ENCODE measurements around the gene ETV3.

Gene ETV3

DNA sequence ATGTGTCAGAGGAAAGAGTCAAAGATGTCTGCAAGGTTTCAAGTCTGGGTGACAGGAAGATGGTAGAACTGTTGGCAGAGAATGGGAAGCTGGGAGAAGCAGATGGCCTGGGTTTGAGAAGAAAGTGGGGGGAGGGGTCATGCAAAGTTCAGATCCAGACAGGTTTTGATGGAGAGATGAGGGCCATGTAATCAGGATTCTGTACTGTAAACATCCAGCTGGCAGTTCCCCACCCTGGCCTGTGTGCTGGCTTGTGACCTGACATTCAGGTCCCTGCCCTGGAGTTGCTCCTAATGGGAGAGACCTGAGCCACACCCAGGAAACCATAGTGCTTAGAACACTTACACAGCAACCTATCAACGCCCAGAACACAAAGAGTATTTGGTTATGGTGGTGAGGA lies 15.6 kb upstream of the ETV3 start:
- DNase-seq (ENCODE audit: low spot score): no peak
- in situ Hi-C loops (cut with MboI; ENCODE audit: low sequenced_read_pairs, unreplicated experiment): loop anchor here (5.0 kb wide), 1 partner anchor 56 kb away; the partner anchor contains the start of gene ETV3L
- TF ChIP-seq, protein P1, sequence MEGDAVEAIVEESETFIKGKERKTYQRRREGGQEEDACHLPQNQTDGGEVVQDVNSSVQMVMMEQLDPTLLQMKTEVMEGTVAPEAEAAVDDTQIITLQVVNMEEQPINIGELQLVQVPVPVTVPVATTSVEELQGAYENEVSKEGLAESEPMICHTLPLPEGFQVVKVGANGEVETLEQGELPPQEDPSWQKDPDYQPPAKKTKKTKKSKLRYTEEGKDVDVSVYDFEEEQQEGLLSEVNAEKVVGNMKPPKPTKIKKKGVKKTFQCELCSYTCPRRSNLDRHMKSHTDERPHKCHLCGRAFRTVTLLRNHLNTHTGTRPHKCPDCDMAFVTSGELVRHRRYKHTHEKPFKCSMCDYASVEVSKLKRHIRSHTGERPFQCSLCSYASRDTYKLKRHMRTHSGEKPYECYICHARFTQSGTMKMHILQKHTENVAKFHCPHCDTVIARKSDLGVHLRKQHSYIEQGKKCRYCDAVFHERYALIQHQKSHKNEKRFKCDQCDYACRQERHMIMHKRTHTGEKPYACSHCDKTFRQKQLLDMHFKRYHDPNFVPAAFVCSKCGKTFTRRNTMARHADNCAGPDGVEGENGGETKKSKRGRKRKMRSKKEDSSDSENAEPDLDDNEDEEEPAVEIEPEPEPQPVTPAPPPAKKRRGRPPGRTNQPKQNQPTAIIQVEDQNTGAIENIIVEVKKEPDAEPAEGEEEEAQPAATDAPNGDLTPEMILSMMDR (IDR thresholded peaks at IDR 0.05; ENCODE audit: borderline replicate concordance, control extremely low read depth, extremely low read depth, insufficient read depth, missing control alignments): no peak

- DNase-seq (ENCODE audit: low spot score): no peak
- in situ Hi-C loops (cut with MboI; ENCODE audit: low sequenced_read_pairs, unreplicated experiment): loop anchor here (5.0 kb wide), 1 partner anchor 55 kb away; the partner anchor contains the start of gene ETV3L
- TF ChIP-seq, protein P1 (IDR thresholded peaks at IDR 0.05; ENCODE audit: borderline replicate concordance, control extremely low read depth, extremely low read depth, insufficient read depth, missing control alignments): no peak
These were observed 14.3 kb upstream of the ETV3 start for GRCh38 chr1:157152510-157152909.

DNA sequence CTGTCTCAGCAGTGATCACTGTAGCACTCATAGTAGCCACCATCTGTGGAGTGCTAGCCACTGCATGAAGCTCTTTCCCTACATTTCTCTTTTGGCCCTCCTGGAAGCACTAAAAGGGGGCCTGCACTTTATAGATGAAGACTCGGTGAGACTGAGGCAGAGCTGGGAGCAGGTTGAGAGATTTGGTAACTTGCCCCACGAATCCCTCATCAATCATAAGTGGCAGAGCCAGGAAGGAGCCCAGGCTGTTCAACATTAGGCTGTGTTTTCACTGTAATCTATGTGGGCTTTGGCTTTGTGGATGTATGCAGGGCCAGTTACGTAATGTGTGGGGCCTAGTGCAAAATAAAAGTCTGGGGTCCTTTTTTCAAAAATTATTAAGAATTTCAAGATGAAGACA lies 13.3 kb upstream of the ETV3 start:
- no peak for DNase-seq (ENCODE audit: low spot score)
- in situ Hi-C loops (cut with MboI; ENCODE audit: low sequenced_read_pairs, unreplicated experiment): loop anchor here (5.0 kb wide), 1 partner anchor 54 kb away; the partner anchor contains the start of gene ETV3L
- TF ChIP-seq, protein P1 (IDR thresholded peaks at IDR 0.05; ENCODE audit: borderline replicate concordance, control extremely low read depth, extremely low read depth, insufficient read depth, missing control alignments): no peak

DNA sequence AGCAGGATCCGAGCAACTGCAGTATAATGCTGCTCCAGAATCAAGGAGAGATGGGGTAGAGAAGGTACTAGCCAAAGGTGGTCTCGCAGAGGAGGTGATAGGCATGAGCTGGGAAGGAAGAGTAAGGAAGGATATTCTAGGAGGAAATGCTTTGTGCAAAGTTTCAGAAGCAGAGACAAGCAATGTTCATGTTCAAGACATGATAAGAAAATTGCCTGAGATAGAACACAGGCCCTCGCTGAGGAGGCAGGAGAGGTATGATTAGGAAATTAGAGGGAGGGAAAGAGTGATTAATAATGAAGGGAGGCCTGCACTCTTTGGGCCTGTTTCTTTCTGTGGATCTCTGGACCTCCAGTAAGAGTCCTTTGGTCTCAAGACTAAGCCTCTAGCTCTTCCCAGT lies 12.9 kb upstream of the ETV3 start:
- in situ Hi-C loops (cut with MboI; ENCODE audit: low sequenced_read_pairs, unreplicated experiment): loop anchor here (5.0 kb wide), 1 partner anchor 54 kb away; the partner anchor contains the start of gene ETV3L
- TF ChIP-seq, protein P1 (IDR thresholded peaks at IDR 0.05; ENCODE audit: borderline replicate concordance, control extremely low read depth, extremely low read depth, insufficient read depth, missing control alignments): no peak
- no peak for DNase-seq (ENCODE audit: low spot score)

- in situ Hi-C loops (cut with MboI; ENCODE audit: low sequenced_read_pairs, unreplicated experiment): loop anchor here (5.0 kb wide), 1 partner anchor 53 kb away; the partner anchor contains the start of gene ETV3L
- DNase-seq (ENCODE audit: low spot score): no peak
- TF ChIP-seq, protein P1 (IDR thresholded peaks at IDR 0.05; ENCODE audit: borderline replicate concordance, control extremely low read depth, extremely low read depth, insufficient read depth, missing control alignments): no peak
These were observed 12.4 kb upstream of the ETV3 start for GRCh38 chr1:157150631-157151030.

- no peak for DNase-seq (ENCODE audit: low spot score)
- in situ Hi-C loops (cut with MboI; ENCODE audit: low sequenced_read_pairs, unreplicated experiment): no loop called here
- TF ChIP-seq, protein P1 (IDR thresholded peaks at IDR 0.05; ENCODE audit: borderline replicate concordance, control extremely low read depth, extremely low read depth, insufficient read depth, missing control alignments): no peak
These were observed 9.9 kb upstream of the ETV3 start for GRCh38 chr1:157147906-157148700.
